Fibroblast of skin of scalp (primary cell): ENCODE results near the gene ARFGAP1.
A peak's percentile ranks its signal among the peaks of the same experiment; 100 is the strongest.

Experiments
- DNase-seq: peaks from one replicate; pipeline ENCODE4 v3.0.0-alpha.2; 2013

Gene ARFGAP1

GRCh38 chr20:63280371-63280770 is 7.8 kb downstream of the ARFGAP1 start:
- no peak for DNase-seq

GRCh38 chr20:63280929-63281545 is 8.4 kb downstream of the ARFGAP1 start:
- no peak for DNase-seq

GRCh38 chr20:63281742-63282665 is 9.4 kb downstream of the ARFGAP1 start:
- no peak for DNase-seq

- DNase-seq: no peak
Measured at GRCh38 chr20:63282946-63283345, 10.3 kb downstream of the ARFGAP1 start.

- no peak for DNase-seq
Measured at GRCh38 chr20:63283397-63284082, 10.9 kb downstream of the ARFGAP1 start.

- no peak for DNase-seq
Measured at GRCh38 chr20:63284083-63284440, 11.4 kb downstream of the ARFGAP1 start.

- DNase-seq: no peak
Measured at GRCh38 chr20:63284544-63284949, 11.9 kb downstream of the ARFGAP1 start.

GRCh38 chr20:63284981-63285524 is 12.4 kb downstream of the ARFGAP1 start:
- DNase-seq: no peak

GRCh38 chr20:63285636-63286615 is 13.3 kb downstream of the ARFGAP1 start:
- no peak for DNase-seq

GRCh38 chr20:63286781-63287696 is 14.4 kb downstream of the ARFGAP1 start:
- no peak for DNase-seq

GRCh38 chr20:63287697-63288580 is 15.3 kb downstream of the ARFGAP1 start:
- no peak for DNase-seq

- DNase-seq: no peak
Measured at GRCh38 chr20:63288581-63289251, 16.1 kb downstream of the ARFGAP1 start.

- no peak for DNase-seq
Measured at GRCh38 chr20:63289311-63290135, 16.9 kb downstream of the ARFGAP1 start.

GRCh38 chr20:63290136-63290676 is 17.6 kb downstream of the ARFGAP1 start:
- no peak for DNase-seq

- peak; percentile 40 for DNase-seq
Measured at GRCh38 chr20:63290677-63291472, 18.3 kb downstream of the ARFGAP1 start.

GRCh38 chr20:63291811-63292210 is 19.2 kb downstream of the ARFGAP1 start:
- DNase-seq: no peak

- no peak for DNase-seq
Measured at GRCh38 chr20:63292292-63292701, 19.7 kb downstream of the ARFGAP1 start.
